Common myeloid progenitor, CD34-positive (primary cell): ENCODE results near the gene NXF1.

Experiments
- CTCF ChIA-PET: fragments of 350-600 bp; sonication (Branson Sonifier 250); formaldehyde crosslinking; loops from one replicate; lab custom pipeline; 2021; ENCODE audit warnings: antibody characterized with exemption; lab: Charles Lee
- POLR2A ChIA-PET: fragments of 350-600 bp; sonication (Branson Sonifier 250); formaldehyde crosslinking; loops from one replicate; lab custom pipeline; 2021; ENCODE audit warnings: antibody characterized with exemption; lab: Charles Lee
- DNase-seq, 3 donors: peaks; one replicate each; pipeline versions ENCODE4 v3.0.0 to v3.0.0-alpha.2; 2013
- H3K27ac ChIP-seq, 2 experiments: 1 replicate in 1 of 2; 2 replicates in 1 of 2; pipeline ENCODE4 v1.7.0; 2013; ENCODE audit warnings: inconsistent platforms in 2 of 2, low read length in 2 of 2, mild to moderate bottlenecking in 2 of 2, low read depth in 1 of 2, moderate library complexity in 1 of 2; ENCODE audit not compliant: severe bottlenecking in 2 of 2, insufficient read depth in 1 of 2, poor library complexity in 1 of 2
- H3K27me3 ChIP-seq, 5 experiments: replicated peaks in 2 of 5; 1 replicate in 3 of 5; 2 replicates in 2 of 5; pipeline versions ENCODE4 v1.6.1 to v1.7.0; 2013; ENCODE audit warnings: low read length in 4 of 5, mild to moderate bottlenecking in 2 of 5, moderate library complexity in 2 of 5, inconsistent platforms in 1 of 5; ENCODE audit not compliant: insufficient read depth in 5 of 5, control insufficient read depth in 4 of 5
- H3K36me3 ChIP-seq, 4 experiments: 1 replicate in 2 of 4; 2 replicates in 2 of 4; pipeline versions ENCODE4 v1.6.1 to v1.7.0; 2013; ENCODE audit warnings: low read length in 3 of 4, control low read depth in 1 of 4, mild to moderate bottlenecking in 1 of 4; ENCODE audit not compliant: control insufficient read depth in 4 of 4, insufficient read depth in 4 of 4
- H3K4me1 ChIP-seq, 4 experiments: 1 replicate in 3 of 4; 2 replicates in 1 of 4; pipeline versions ENCODE4 v1.6.1 to v1.7.1; 2013; ENCODE audit warnings: low read length in 3 of 4, mild to moderate bottlenecking in 3 of 4, control low read depth in 1 of 4, inconsistent platforms in 1 of 4, moderate library complexity in 1 of 4; ENCODE audit not compliant: control insufficient read depth in 4 of 4, insufficient read depth in 4 of 4; ENCODE audit errors: control extremely low read depth in 1 of 4
- H3K4me3 ChIP-seq, 7 experiments: 1 replicate in 4 of 7; 2 replicates in 3 of 7; pipeline versions ENCODE4 v1.5.1 to v1.7.0; 2013; ENCODE audit warnings: mild to moderate bottlenecking in 7 of 7, low read length in 6 of 7, moderate library complexity in 6 of 7, inconsistent platforms in 2 of 7, low read depth in 2 of 7, control low read depth in 1 of 7; ENCODE audit not compliant: insufficient read depth in 4 of 7, control insufficient read depth in 1 of 7; ENCODE audit errors: extremely low read depth in 1 of 7
- H3K9me3 ChIP-seq, 5 experiments: 1 replicate in 4 of 5; 2 replicates in 1 of 5; pipeline versions ENCODE4 v1.6.1 to v1.7.1; 2013; ENCODE audit warnings: low read length in 4 of 5, mild to moderate bottlenecking in 2 of 5, inconsistent platforms in 1 of 5, low read depth in 1 of 5, moderate library complexity in 1 of 5; ENCODE audit not compliant: control insufficient read depth in 4 of 5, insufficient read depth in 2 of 5; ENCODE audit errors: control extremely low read depth in 1 of 5
- WGBS: methylation state at CpG from one replicate; pipeline ENCODE4 v1.1.5; 2013; ENCODE audit not compliant: insufficient coverage; 5-methylcytosine and 5-hydroxymethylcytosine counted together

Gene NXF1

GRCh38 chr11:62804310-62805075 lies 747 bp downstream of the NXF1 start:
- peak overlapping the region; percentile 79 to 91 for H3K27ac ChIP-seq
- peak in 1 of 3 donors; percentile 42 for DNase-seq
- ChIA-PET POLR2A (interaction anchor here (0.9 to 3.5 kb wide), 8 partner anchors 9 to 37 kb away, joined by 3 to 16 read pairs (median 6); partner anchors contain the start of genes STX5, TMEM179B and WDR74), CTCF (interaction anchor here (1.0 to 1.9 kb wide), 4 partner anchors 9 to 16 kb away, joined by 3 to 9 read pairs (median 5); no protein-coding TSS in a partner anchor)
- peak overlapping the region; percentile 82 to 99 (median 93) for H3K4me3 ChIP-seq
- no peaks in the 10 kb centered on the region for H3K27me3 ChIP-seq
- whole genome bisulfite sequencing = 14% methylated on average over 7 of the region's 14 CpGs
- peaks cover 11 to 45% (median 24%) of the 10 kb centered on the region in 4 experiments for H3K4me1 ChIP-seq
- H3K9me3 ChIP-seq = no peaks in the 10 kb centered on the region
- peaks cover 15 to 43% (median 34%) of the 10 kb centered on the region in 4 experiments for H3K36me3 ChIP-seq

GRCh38 chr11:62801071-62801470 lies 4.2 kb downstream of the NXF1 start:
- H3K27ac ChIP-seq = no peak overlapping the region
- H3K4me3 ChIP-seq = no peak overlapping the region
- peaks cover 11 to 23% (median 16%) of the 10 kb centered on the region in 4 experiments for H3K4me1 ChIP-seq
- WGBS = 94% methylated on average over 3 of the region's 4 CpGs
- H3K27me3 ChIP-seq = no peaks in the 10 kb centered on the region
- H3K36me3 ChIP-seq = peaks cover 17 to 72% (median 59%) of the 10 kb centered on the region in 4 experiments
- DNase-seq = no peak
- no peaks in the 10 kb centered on the region for H3K9me3 ChIP-seq
- CTCF ChIA-PET = interaction anchor here (0.7 to 1.6 kb wide), 3 partner anchors 11 to 28 kb away, joined by 3 to 10 read pairs (median 4); no protein-coding TSS in a partner anchor
- POLR2A ChIA-PET = interaction anchor here (1.3 kb wide), 1 partner anchor 9 kb away, joined by 3 read pairs; no protein-coding TSS in a partner anchor

GRCh38 chr11:62799486-62799885 lies 5.8 kb downstream of the NXF1 start:
- H3K4me1 ChIP-seq = peaks cover 8 to 12% (median 9%) of the 10 kb centered on the region in 4 experiments
- POLR2A ChIA-PET = interaction anchor here (1.3 kb wide), 1 partner anchor 33 kb away, joined by 4 read pairs; the partner anchor contains the start of genes STX5 and TEX54
- H3K4me3 ChIP-seq = no peak overlapping the region
- CTCF ChIA-PET = interaction anchor here (1.2 kb wide), 1 partner anchor 17 kb away, joined by 3 read pairs; no protein-coding TSS in a partner anchor
- DNase-seq = no peak
- WGBS = 96% methylated on average over 9 of the region's 10 CpGs
- no peak overlapping the region for H3K27ac ChIP-seq
- H3K27me3 ChIP-seq = no peaks in the 10 kb centered on the region
- peaks cover 21 to 88% (median 70%) of the 10 kb centered on the region in 4 experiments for H3K36me3 ChIP-seq
- no peaks in the 10 kb centered on the region for H3K9me3 ChIP-seq

- Histone ChIP-seq H3K4me1 (peaks cover 0 to 13% (median 11%) of the 10 kb centered on the region in 4 experiments), H3K9me3 (no peaks in the 10 kb centered on the region), H3K27ac (no peak overlapping the region), H3K4me3 (no peak overlapping the region), H3K27me3 (no peaks in the 10 kb centered on the region), H3K36me3 (peaks cover 18 to 83% (median 66%) of the 10 kb centered on the region in 4 experiments)
- CTCF ChIA-PET = interaction anchor here (0.8 to 2.5 kb wide), 7 partner anchors 8 to 42 kb away, joined by 3 to 11 read pairs (median 5); partner anchors contain the start of genes NXF1, TMEM179B and ZBTB3
- WGBS = 98% methylated on average over 7 of the region's 7 CpGs
- POLR2A ChIA-PET = interaction anchor here (0.6 to 2.5 kb wide), 2 partner anchors 9 to 17 kb away, joined by 3 to 16 read pairs; partner anchors contain the start of gene NXF1
- no peak for DNase-seq
Measured at GRCh38 chr11:62796281-62796680, 9.0 kb downstream of the NXF1 start.

- CTCF ChIA-PET = interaction anchor here (1.0 to 1.2 kb wide), 6 partner anchors 8 to 38 kb away, joined by 3 to 5 read pairs (median 3); partner anchors contain the start of gene STX5
- Histone ChIP-seq H3K9me3 (no peaks in the 10 kb centered on the region), H3K27ac (no peak overlapping the region), H3K27me3 (no peaks in the 10 kb centered on the region), H3K4me3 (no peak overlapping the region), H3K4me1 (peaks cover 2 to 27% (median 27%) of the 10 kb centered on the region in 4 experiments), H3K36me3 (peaks cover 13 to 78% (median 57%) of the 10 kb centered on the region in 4 experiments)
- POLR2A ChIA-PET = interaction anchor here (0.9 to 2.5 kb wide), 2 partner anchors 11 to 47 kb away, joined by 3 to 16 read pairs; partner anchors contain the start of gene NXF1
- 95% methylated on average over 4 of the region's 8 CpGs for WGBS
- DNase-seq = no peak
Measured at GRCh38 chr11:62794201-62794775, 11.0 kb downstream of the NXF1 start.

- ChIA-PET CTCF (interaction anchor here (0.9 to 1.6 kb wide), 5 partner anchors 12 to 58 kb away, joined by 3 to 6 read pairs (median 4); partner anchors contain the start of genes NXF1, STX5 and TEX54), POLR2A (interaction anchor here (1.0 to 2.6 kb wide), 5 partner anchors 8 to 64 kb away, joined by 3 to 10 read pairs (median 3); partner anchors contain the start of genes HNRNPUL2, NXF1, STX5 and TTC9C)
- Histone ChIP-seq H3K4me1 (peaks cover 8 to 44% (median 38%) of the 10 kb centered on the region in 4 experiments), H3K27ac (peak overlapping the region; percentile 66 to 88), H3K9me3 (no peaks in the 10 kb centered on the region), H3K4me3 (peak overlapping the region in 6 of 7 experiments; percentile 53 to 98 (median 92)), H3K36me3 (peaks cover 17 to 67% (median 47%) of the 10 kb centered on the region in 4 experiments), H3K27me3 (no peaks in the 10 kb centered on the region)
- DNase-seq = no peak
- WGBS = 31% methylated on average over 11 of the region's 11 CpGs
Measured at GRCh38 chr11:62792202-62792575, 13.1 kb downstream of the NXF1 start.
